ENCODE results near the gene MCC.
"Not testable (repeated sequence)": the region's sequence is repeated elsewhere in the genome, so short reads cannot be mapped to it uniquely, and the experiment has no call there.

The MCC gene

DNA sequence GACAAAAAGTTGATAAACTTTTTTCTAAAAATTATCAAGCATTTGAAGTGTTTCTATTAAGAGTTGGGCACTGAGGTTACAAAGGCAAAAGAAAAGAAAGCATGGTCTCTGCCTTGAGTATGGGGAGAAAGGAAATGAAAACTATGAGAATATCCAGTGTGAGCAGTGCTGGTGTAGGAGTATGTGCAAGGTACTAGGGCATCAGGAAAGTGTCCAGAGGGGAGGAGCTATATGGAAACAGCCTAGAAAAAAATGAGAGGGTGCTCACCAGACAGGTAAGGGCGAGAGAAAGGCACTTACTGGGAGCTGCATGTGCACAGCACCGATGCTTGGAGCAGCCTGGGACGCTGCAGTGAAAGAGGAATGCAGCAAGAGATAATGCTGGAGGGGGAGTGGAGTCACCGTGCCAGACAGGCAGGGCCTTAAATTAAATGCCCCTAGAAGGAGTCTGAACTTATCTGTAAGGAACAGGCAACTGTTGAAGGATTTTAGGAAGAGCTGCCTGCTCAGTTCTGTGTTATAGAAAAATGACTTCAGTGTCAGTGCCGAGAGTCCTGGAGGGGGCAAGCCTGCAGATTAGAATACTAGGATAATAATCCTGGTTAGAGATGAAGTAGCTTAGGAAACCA lies 14.0 kb downstream of the MCC start:
- peaks cover 6% of the 10 kb centered on the region for H3K36me3 Mint-ChIP-seq (ENCODE audit: low read depth)

DNA sequence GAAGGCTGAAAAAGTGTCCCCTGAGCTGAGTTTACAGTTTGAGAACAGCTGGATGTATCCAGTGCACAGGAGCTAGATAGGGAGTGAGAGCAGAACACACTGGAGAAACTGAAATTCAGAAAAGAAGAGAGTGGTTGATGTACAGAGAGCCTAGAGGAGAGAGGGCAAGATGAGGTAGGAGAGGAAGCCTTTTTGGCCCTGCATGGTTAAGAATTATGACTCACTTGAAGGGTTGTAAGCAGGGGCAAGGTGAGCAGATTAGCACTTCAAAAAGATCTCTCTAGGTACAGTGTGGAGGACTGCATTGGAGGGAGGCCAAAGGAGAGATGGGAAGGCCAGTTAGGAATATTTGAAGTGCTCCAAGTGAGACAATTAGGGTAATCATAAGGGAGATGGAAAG lies 25.2 kb downstream of the MCC start:
- Mint-ChIP-seq H3K27ac (peak overlapping the region; percentile 85), H3K27me3 (ENCODE audit: low read depth, poor library complexity) (peaks cover 2% of the 10 kb centered on the region), H3K4me3 (no peak overlapping the region), H3K4me1 (peaks cover 19% of the 10 kb centered on the region), H3K36me3 (ENCODE audit: low read depth) (no peaks in the 10 kb centered on the region), H3K9me3 (peaks cover 12% of the 10 kb centered on the region)
- DNase-seq: no peak
- TF ChIP-seq, protein P1, sequence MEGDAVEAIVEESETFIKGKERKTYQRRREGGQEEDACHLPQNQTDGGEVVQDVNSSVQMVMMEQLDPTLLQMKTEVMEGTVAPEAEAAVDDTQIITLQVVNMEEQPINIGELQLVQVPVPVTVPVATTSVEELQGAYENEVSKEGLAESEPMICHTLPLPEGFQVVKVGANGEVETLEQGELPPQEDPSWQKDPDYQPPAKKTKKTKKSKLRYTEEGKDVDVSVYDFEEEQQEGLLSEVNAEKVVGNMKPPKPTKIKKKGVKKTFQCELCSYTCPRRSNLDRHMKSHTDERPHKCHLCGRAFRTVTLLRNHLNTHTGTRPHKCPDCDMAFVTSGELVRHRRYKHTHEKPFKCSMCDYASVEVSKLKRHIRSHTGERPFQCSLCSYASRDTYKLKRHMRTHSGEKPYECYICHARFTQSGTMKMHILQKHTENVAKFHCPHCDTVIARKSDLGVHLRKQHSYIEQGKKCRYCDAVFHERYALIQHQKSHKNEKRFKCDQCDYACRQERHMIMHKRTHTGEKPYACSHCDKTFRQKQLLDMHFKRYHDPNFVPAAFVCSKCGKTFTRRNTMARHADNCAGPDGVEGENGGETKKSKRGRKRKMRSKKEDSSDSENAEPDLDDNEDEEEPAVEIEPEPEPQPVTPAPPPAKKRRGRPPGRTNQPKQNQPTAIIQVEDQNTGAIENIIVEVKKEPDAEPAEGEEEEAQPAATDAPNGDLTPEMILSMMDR (IDR thresholded peaks at IDR 0.05): no peak

More for the DNA sequence above, 14.0 kb downstream of the MCC start:
- TF ChIP-seq, protein P1 (IDR thresholded peaks at IDR 0.05): no peak
- no peak for DNase-seq
- peaks cover 5% of the 10 kb centered on the region for H3K4me1 Mint-ChIP-seq
- peaks cover 20% of the 10 kb centered on the region for H3K9me3 Mint-ChIP-seq
- no peak overlapping the region for H3K4me3 Mint-ChIP-seq
- H3K27ac Mint-ChIP-seq: no peak overlapping the region
- H3K27me3 Mint-ChIP-seq (ENCODE audit: low read depth, poor library complexity): peaks cover 3% of the 10 kb centered on the region

GRCh38 chr5:113457106-113457505 lies 31.1 kb downstream of the MCC start:
- not testable (repeated sequence) for H3K4me3 Mint-ChIP-seq; H3K4me1 Mint-ChIP-seq; DNase-seq; H3K9me3 Mint-ChIP-seq; H3K36me3 Mint-ChIP-seq (ENCODE audit: low read depth); H3K27ac Mint-ChIP-seq; H3K27me3 Mint-ChIP-seq (ENCODE audit: low read depth, poor library complexity)

- Mint-ChIP-seq H3K4me3 (no peak overlapping the region), H3K36me3 (ENCODE audit: low read depth) (no peaks in the 10 kb centered on the region), H3K27me3 (ENCODE audit: low read depth, poor library complexity) (peaks cover 2% of the 10 kb centered on the region), H3K27ac (no peak overlapping the region), H3K4me1 (no peaks in the 10 kb centered on the region), H3K9me3 (no peaks in the 10 kb centered on the region)
- DNase-seq: no peak
- TF ChIP-seq, protein P1 (IDR thresholded peaks at IDR 0.05): no peak
Measured at GRCh38 chr5:113452941-113453340, 35.3 kb downstream of the MCC start.

DNA sequence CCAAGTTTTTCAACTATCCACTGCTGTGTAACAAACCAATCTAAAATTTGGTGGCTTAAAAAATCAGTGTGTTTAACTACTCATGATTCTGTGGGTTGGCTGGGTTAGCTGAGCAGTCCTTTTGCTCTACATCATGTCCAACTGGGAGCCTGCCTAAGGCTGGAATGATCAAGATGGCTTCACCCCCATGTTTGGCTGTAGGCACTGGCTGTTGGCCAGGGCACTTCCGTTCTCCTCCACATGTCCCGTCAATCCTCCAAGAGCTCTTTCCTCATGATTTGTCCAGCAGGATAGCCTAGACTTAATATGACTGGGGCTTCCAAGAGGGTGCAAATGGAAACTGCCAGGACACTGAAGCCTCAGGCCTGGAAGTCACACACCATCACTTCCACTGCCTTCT lies 36.5 kb downstream of the MCC start:
- Mint-ChIP-seq H3K36me3 (ENCODE audit: low read depth) (no peaks in the 10 kb centered on the region), H3K27me3 (ENCODE audit: low read depth, poor library complexity) (peaks cover 2% of the 10 kb centered on the region), H3K4me1 (no peaks in the 10 kb centered on the region), H3K9me3 (no peaks in the 10 kb centered on the region), H3K4me3 (no peak overlapping the region), H3K27ac (no peak overlapping the region)
- TF ChIP-seq, protein P1 (IDR thresholded peaks at IDR 0.05): no peak
- no peak for DNase-seq

- H3K27ac Mint-ChIP-seq: no peak overlapping the region
- no peaks in the 10 kb centered on the region for H3K36me3 Mint-ChIP-seq (ENCODE audit: low read depth)
- TF ChIP-seq, protein P1 (IDR thresholded peaks at IDR 0.05): no peak
- no peak overlapping the region for H3K4me3 Mint-ChIP-seq
- H3K9me3 Mint-ChIP-seq: no peaks in the 10 kb centered on the region
- no peak for DNase-seq
- H3K27me3 Mint-ChIP-seq (ENCODE audit: low read depth, poor library complexity): peaks cover 2% of the 10 kb centered on the region
- no peaks in the 10 kb centered on the region for H3K4me1 Mint-ChIP-seq
Measured at GRCh38 chr5:113450929-113451328, 37.3 kb downstream of the MCC start.
